ENCODE measurements around the gene FOXA1. TPM values are rescaled to one million over a fixed set of nuclear protein-coding genes. Genes with fewer than 3 reads are reported as not detected.

FOXA1 gene
- total RNA-seq, 3 donors from 2014 or later (not counting 1 experiment from before 2014, with no cell fraction given), result not detected

DNA sequence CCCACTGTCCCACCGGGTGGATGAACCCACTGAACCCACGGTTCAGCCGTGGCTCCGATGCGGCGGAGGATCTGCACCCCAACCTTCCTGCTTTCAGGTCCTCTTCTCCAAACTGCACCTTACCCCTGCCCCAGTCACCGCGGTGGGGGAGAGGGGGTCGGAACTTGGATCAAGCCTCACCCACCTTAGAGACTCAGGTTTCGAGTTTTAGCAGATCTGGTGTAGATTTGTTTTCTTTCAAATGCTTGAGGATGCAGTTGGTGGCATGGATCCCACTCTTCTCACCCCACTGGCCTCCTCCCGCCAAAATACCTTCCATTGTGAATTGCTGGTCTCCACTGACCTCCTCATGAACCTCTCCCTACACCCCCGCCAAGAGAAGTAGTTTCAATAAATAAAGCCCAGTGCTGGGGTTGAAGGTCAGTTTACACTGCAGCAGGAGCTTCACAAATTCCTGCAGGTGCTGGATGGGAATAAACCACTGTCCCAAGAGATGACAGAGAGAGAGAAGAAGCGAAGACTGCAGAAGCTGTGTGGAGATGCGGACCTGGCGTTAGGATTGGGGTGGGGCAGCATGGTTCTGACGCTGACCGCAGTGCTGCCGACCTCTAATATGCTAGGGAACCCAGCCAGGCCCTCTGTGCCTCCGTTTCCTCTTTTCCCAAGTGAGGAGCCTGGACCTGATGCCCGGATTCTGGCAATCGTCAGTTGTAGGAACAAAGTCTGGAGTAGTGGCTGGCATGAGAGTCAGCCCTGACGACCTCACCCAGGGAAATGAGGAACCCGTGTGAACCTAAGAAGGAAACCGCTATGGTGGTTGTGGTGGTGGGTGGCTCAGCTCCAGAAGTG lies 7.8 kb upstream of the FOXA1 start:
- Mint-ChIP-seq H3K4me1 (peaks cover 0 to 9% of the 10 kb centered on the region in 2 donors), H3K27me3 (ENCODE audit: low read depth in 2 of 2) (peaks cover 28 to 37% of the 10 kb centered on the region in 2 donors), H3K4me3 (no peak overlapping the region), H3K9me3 (peaks cover 0 to 2% of the 10 kb centered on the region in 2 donors), H3K36me3 (no peaks in the 10 kb centered on the region), H3K27ac (no peak overlapping the region)
- TF ChIP-seq, protein P1, sequence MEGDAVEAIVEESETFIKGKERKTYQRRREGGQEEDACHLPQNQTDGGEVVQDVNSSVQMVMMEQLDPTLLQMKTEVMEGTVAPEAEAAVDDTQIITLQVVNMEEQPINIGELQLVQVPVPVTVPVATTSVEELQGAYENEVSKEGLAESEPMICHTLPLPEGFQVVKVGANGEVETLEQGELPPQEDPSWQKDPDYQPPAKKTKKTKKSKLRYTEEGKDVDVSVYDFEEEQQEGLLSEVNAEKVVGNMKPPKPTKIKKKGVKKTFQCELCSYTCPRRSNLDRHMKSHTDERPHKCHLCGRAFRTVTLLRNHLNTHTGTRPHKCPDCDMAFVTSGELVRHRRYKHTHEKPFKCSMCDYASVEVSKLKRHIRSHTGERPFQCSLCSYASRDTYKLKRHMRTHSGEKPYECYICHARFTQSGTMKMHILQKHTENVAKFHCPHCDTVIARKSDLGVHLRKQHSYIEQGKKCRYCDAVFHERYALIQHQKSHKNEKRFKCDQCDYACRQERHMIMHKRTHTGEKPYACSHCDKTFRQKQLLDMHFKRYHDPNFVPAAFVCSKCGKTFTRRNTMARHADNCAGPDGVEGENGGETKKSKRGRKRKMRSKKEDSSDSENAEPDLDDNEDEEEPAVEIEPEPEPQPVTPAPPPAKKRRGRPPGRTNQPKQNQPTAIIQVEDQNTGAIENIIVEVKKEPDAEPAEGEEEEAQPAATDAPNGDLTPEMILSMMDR (IDR thresholded peaks at IDR 0.05), result no peak
- ATAC-seq (no peak), DNase-seq (no peak)
- intact Hi-C loops (cut with micrococcal nuclease), result no loop called here
- WGBS (ENCODE audit: insufficient coverage), result 17% methylated on average over 19 of the region's 24 CpGs
- Histone ChIP-seq H3K4me1 (ENCODE audit: control insufficient read depth, insufficient read depth, low read length) (peaks cover 9% of the 10 kb centered on the region), H3K36me3 (ENCODE audit: control insufficient read depth, insufficient read depth, low read length) (no peaks in the 10 kb centered on the region), H3K27ac (ENCODE audit: low read length) (no peak overlapping the region), H3K27me3 (ENCODE audit: control insufficient read depth, insufficient read depth, low read length) (peaks cover 43% of the 10 kb centered on the region), H3K4me3 (ENCODE audit: low read length) (no peak overlapping the region), H3K9me3 (ENCODE audit: control insufficient read depth, insufficient read depth, low read length) (peaks cover 9% of the 10 kb centered on the region)

DNA sequence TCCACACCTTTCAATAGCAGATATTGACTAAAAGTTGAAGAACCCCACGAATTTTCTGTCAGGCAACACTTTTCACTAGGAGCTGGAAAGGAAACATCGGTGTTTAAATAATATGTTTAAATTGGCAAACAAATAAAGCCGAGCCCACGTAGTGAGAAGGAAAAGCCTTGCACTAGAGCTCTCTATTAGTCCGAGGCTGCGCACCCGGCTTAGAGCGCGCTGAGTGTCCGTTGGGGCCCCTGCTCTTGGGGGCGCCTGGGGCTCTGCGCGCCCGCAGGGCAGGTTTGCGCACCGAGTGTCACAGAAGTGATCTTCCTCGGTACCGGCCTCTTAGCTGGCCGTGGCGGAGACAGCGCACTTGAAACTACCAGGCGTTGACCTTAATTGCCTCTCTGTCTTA lies 6.8 kb upstream of the FOXA1 start:
- no peak overlapping the region for H3K27ac Mint-ChIP-seq
- TF ChIP-seq, protein P1 (IDR thresholded peaks at IDR 0.05), result no peak
- peaks cover 12% of the 10 kb centered on the region for H3K4me1 ChIP-seq (ENCODE audit: control insufficient read depth, insufficient read depth, low read length)
- no peaks in the 10 kb centered on the region for H3K36me3 ChIP-seq (ENCODE audit: control insufficient read depth, insufficient read depth, low read length)
- H3K36me3 Mint-ChIP-seq, result no peaks in the 10 kb centered on the region
- 16% methylated on average over 20 of the region's 22 CpGs for whole genome bisulfite sequencing (ENCODE audit: insufficient coverage)
- H3K4me3 ChIP-seq (ENCODE audit: low read length), result no peak overlapping the region
- DNase-seq (no peak), ATAC-seq (no peak)
- no peak overlapping the region for H3K4me3 Mint-ChIP-seq
- peaks cover 0 to 2% of the 10 kb centered on the region in 2 donors for H3K9me3 Mint-ChIP-seq
- H3K9me3 ChIP-seq (ENCODE audit: control insufficient read depth, insufficient read depth, low read length), result peaks cover 14% of the 10 kb centered on the region
- peaks cover 0 to 9% of the 10 kb centered on the region in 2 donors for H3K4me1 Mint-ChIP-seq
- H3K27ac ChIP-seq (ENCODE audit: low read length), result no peak overlapping the region
- H3K27me3 Mint-ChIP-seq (ENCODE audit: low read depth in 2 of 2), result peaks cover 33 to 41% of the 10 kb centered on the region in 2 donors
- peaks cover 53% of the 10 kb centered on the region for H3K27me3 ChIP-seq (ENCODE audit: control insufficient read depth, insufficient read depth, low read length)
- intact Hi-C loops (cut with micrococcal nuclease), result no loop called here

DNA sequence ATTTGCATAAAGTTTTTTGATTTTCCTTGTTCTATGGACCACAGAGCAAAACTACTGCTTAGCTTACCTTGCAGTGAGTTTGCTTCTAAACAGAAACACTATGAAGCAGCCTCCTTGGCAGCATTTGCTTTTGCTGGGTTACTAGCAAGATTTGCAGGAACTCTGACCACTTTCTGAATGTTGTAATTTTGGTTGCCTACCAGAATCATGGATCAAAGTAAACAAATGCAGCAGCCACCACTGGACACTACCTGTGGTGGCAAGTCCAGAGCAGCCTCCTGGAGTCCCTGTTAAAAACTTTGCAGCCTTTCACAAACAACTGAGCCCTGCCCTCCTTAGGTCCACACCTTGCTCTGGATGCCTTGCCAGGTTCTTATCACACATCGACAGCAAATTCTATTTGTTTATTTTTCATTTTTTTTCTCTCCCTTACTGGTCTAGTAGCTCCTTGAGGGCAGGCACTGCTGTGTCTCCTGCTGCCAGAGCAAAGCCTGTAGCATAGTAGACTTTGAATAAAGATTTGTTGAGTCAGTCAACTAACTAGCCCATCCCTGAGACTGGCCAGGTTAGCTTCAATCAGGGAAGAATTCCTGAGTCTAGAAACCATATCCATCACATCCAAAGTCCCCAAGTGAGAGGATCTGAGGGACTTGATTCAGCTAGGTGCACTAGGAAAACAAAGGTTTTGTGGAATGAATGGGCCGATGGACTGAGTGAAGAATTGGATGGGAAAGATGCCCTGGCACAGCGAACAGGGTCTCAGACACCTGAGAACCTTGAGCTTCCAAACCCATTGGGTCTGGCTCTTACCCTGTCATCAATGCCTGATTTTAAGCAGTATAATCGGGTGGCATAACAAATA lies 6.1 kb upstream of the FOXA1 start:
- 39% methylated on average over 4 of the region's 4 CpGs for WGBS (ENCODE audit: insufficient coverage)
- Mint-ChIP-seq H3K27ac (no peak overlapping the region), H3K27me3 (ENCODE audit: low read depth in 2 of 2) (peaks cover 41 to 48% of the 10 kb centered on the region in 2 donors), H3K4me3 (no peak overlapping the region), H3K4me1 (peaks cover 0 to 9% of the 10 kb centered on the region in 2 donors), H3K9me3 (peaks cover 0 to 2% of the 10 kb centered on the region in 2 donors), H3K36me3 (no peaks in the 10 kb centered on the region)
- ATAC-seq, result no peak
- intact Hi-C loops (cut with micrococcal nuclease), result no loop called here
- Histone ChIP-seq H3K36me3 (ENCODE audit: control insufficient read depth, insufficient read depth, low read length) (no peaks in the 10 kb centered on the region), H3K27ac (ENCODE audit: low read length) (no peak overlapping the region), H3K4me1 (ENCODE audit: control insufficient read depth, insufficient read depth, low read length) (peaks cover 14% of the 10 kb centered on the region), H3K9me3 (ENCODE audit: control insufficient read depth, insufficient read depth, low read length) (peaks cover 14% of the 10 kb centered on the region), H3K4me3 (ENCODE audit: low read length) (no peak overlapping the region), H3K27me3 (ENCODE audit: control insufficient read depth, insufficient read depth, low read length) (peaks cover 60% of the 10 kb centered on the region)
- DNase-seq, result no peak
- TF ChIP-seq, protein P1 (IDR thresholded peaks at IDR 0.05), result no peak
